BJ (cell line): Measurements from ENCODE around the gene RAB7B. TPM values are rescaled to one million over a fixed set of nuclear protein-coding genes. Genes with fewer than 3 reads are reported as not detected.

Source experiments
- CTCF ChIA-PET: fragments of 350-600 bp; formaldehyde crosslinking; extraction: SDS; loops from one replicate; lab custom pipeline; 2021; ENCODE audit warnings: antibody characterized with exemption, inconsistent platforms; lab: Yijun Ruan, JAX
- POLR2A ChIA-PET: fragments of 300-600 bp; sonication (Branson Sonifier 250); formaldehyde crosslinking; extraction: SDS; loops from one replicate; lab custom pipeline; 2021; ENCODE audit warnings: antibody characterized with exemption; lab: Charles Lee
- DNase-seq: peaks from one replicate; pipeline ENCODE4 v3.0.0-alpha.2; 2011; ENCODE audit warnings: low read depth
- H3K27me3 ChIP-seq: 2 replicates; pipeline ENCODE4 v1.6.0; 2011; ENCODE audit warnings: low read length; ENCODE audit not compliant: control insufficient read depth, insufficient read depth
- H3K36me3 ChIP-seq: 2 replicates; pipeline ENCODE4 v1.5.1; 2011; ENCODE audit warnings: low read length; ENCODE audit not compliant: control insufficient read depth, insufficient read depth
- H3K4me3 ChIP-seq: 2 replicates; pipeline ENCODE4 v1.5.1; 2011; ENCODE audit warnings: low read depth, mild to moderate bottlenecking, control low read depth, low read length
- polyA plus RNA-seq: library from polyadenylated mRNA; depleted of rRNA; stranded (reverse); fragments of >200 nt; gene quantifications from 2 replicates; pipeline ENCODE4 v1.2.3, GENCODE V29; 2011
- TF ChIP-seq, protein P1 (sequence below): IDR thresholded peaks from 2 replicates; pipeline ENCODE4 v1.5.1; 2011; ENCODE audit warnings: low read depth, mild to moderate bottlenecking, control low read depth, inconsistent platforms, low read length, moderate library complexity; ENCODE audit not compliant: insufficient read depth

The RAB7B gene
- polyA plus RNA-seq, 1 experiment, result 11.3 TPM

DNA sequence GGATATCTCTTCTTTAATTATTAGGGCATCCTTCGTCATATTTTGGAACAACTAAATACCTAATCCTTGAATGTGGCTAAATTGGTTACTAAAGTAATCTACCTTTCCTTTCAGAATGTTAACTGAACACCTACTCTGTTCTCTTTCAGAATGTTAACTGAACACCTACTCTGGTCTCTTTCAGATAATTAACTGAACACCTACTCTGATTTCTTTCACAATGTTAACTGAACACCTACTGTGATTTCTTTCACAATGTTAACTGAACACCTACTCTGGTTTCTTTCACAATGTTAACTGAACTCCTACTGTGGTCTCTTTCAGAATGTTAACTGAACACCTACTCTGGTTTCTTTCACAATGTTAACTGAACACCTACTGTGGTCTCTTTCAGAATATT, 21.9 kb downstream of the RAB7B start:
- CTCF ChIA-PET, result interaction anchor here (1.0 to 12.7 kb wide), 8 partner anchors 11 to 389 kb away, joined by 3 to 514 read pairs (median 7); no protein-coding TSS in a partner anchor

DNA sequence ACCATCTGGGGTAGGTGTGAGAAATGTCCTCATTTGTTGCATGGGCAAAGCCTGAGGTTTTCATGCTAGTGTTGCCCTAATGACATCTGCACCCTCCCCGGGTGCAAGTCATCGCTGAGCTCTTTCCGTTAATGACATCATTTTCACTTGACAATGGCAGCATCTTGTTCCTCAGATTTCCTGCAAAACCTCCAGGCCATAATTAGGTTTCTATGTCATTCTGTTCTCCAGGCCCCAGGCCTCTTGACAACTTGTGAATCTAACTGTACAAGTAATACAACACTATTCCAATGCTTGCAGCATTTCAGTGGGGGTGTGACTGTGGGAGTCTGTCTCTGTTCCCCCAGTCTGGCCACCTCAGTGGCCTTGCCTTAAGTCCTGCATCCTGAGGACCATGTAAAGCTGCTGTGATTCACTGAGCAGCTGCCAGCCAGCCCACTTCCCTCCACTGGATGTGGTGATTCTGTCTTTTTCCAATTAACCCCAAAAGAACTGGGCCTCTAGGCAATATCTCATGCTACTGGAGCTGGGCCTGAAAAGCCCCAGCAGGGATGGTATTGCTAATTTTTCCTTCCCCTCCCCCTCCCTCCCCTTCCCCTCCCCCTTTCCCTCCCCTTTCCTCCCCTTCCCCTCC, 22.8 kb downstream of the RAB7B start:
- H3K27me3 ChIP-seq, result no peaks in the 10 kb centered on the region
- H3K36me3 ChIP-seq, result no peaks in the 10 kb centered on the region
- TF ChIP-seq, protein P1, sequence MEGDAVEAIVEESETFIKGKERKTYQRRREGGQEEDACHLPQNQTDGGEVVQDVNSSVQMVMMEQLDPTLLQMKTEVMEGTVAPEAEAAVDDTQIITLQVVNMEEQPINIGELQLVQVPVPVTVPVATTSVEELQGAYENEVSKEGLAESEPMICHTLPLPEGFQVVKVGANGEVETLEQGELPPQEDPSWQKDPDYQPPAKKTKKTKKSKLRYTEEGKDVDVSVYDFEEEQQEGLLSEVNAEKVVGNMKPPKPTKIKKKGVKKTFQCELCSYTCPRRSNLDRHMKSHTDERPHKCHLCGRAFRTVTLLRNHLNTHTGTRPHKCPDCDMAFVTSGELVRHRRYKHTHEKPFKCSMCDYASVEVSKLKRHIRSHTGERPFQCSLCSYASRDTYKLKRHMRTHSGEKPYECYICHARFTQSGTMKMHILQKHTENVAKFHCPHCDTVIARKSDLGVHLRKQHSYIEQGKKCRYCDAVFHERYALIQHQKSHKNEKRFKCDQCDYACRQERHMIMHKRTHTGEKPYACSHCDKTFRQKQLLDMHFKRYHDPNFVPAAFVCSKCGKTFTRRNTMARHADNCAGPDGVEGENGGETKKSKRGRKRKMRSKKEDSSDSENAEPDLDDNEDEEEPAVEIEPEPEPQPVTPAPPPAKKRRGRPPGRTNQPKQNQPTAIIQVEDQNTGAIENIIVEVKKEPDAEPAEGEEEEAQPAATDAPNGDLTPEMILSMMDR, result no peak
- DNase-seq, result no peak
- ChIA-PET CTCF (interaction anchor here (0.7 to 12.7 kb wide), 7 partner anchors 26 to 389 kb away, joined by 3 to 514 read pairs (median 4); no protein-coding TSS in a partner anchor), POLR2A (no interaction called here)
- no peak overlapping the region for H3K4me3 ChIP-seq

More for the DNA sequence above, 21.9 kb downstream of the RAB7B start:
- H3K4me3 ChIP-seq, result no peak overlapping the region
- no peaks in the 10 kb centered on the region for H3K27me3 ChIP-seq
- POLR2A ChIA-PET, result no interaction called here
- no peaks in the 10 kb centered on the region for H3K36me3 ChIP-seq
- DNase-seq, result no peak
- TF ChIP-seq, protein P1, result no peak

DNA sequence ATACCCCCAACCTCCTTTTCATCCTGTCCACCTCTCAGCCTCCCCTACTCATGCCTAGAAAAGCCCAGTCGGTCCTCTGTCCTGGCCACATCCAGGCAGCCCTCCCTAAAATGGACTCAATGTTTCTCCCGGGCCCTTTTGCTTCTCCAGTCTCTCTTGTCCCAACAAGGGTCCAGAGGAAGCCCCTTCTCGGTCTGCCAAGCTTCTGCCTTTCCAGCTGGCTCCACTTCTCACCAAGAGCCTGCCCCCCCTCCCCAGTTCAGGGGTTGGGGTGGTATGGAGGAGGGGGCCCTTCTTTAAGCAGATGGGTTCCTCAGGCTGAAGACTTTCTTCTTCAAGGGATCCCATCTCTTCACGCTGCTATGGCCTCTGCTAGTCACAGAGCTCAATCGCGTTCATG, 23.9 kb downstream of the RAB7B start:
- DNase-seq, result no peak
- ChIA-PET CTCF (interaction anchor here (0.8 to 12.7 kb wide), 8 partner anchors 16 to 450 kb away, joined by 3 to 514 read pairs (median 87); no protein-coding TSS in a partner anchor), POLR2A (no interaction called here)
- H3K4me3 ChIP-seq, result no peak overlapping the region
- TF ChIP-seq, protein P1, result no peak
- H3K27me3 ChIP-seq, result no peaks in the 10 kb centered on the region
- no peaks in the 10 kb centered on the region for H3K36me3 ChIP-seq

DNA sequence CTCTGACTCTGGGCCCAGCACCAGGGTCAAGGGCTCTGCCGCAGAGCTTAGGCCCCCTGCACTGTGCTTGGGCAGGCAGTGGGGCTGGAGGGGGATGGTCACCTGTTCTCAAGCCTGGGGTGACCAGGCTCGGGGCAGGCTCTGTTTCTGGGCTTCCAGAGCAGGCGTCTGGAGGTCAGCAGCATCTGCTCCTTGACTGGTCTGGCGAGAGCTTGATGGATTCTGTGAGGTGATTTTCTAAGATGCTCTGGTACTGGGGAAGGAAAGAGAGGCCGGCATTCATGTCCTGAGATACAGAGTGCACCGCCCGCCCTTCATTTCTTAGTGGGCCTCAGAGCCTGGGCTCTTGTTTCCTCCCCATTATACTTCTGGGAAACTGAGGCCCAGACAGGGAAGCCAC, 24.5 kb downstream of the RAB7B start:
- POLR2A ChIA-PET, result no interaction called here
- TF ChIP-seq, protein P1, result no peak
- no peaks in the 10 kb centered on the region for H3K27me3 ChIP-seq
- no peak overlapping the region for H3K4me3 ChIP-seq
- no peaks in the 10 kb centered on the region for H3K36me3 ChIP-seq
- CTCF ChIA-PET, result interaction anchor here (1.1 to 12.7 kb wide), 13 partner anchors 8 to 450 kb away, joined by 3 to 514 read pairs (median 39); no protein-coding TSS in a partner anchor
- DNase-seq, result no peak

DNA sequence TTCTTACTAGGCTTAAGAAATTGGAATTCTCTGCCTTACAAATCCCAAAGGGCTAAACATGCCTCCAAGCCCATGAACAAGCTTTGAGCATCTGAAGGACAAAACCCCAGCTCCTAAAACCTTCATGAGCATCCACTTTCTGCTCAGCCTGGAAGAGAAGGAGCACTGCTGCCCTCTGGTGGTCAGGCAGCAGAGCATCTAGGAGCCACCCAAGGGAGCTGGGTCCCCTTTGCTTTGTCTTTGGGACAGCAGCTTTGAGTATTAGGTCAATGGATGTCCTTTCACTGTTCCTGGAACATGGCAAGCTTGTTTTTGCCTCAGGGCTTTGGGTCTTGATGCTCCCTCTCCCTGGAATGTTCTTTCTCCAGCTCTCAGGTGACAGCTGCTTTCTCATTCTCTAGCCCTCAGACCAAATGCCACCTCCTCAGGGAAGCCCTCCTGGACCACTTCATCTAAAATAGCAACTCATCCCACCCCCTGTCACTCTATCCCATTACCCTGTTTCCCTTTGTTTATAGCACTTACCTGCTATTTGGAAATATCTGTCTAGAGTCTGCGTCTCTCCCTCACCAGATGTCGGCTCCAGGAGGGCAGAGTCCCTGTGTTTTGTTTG, 25.7 kb downstream of the RAB7B start:
- POLR2A ChIA-PET, result interaction anchor here (0.5 to 1.0 kb wide), 3 partner anchors 58 to 129 kb away, joined by 3 to 6 read pairs (median 3); no protein-coding TSS in a partner anchor
- CTCF ChIA-PET, result interaction anchor here (0.6 to 12.7 kb wide), 57 partner anchors 9 to 389 kb away, joined by 3 to 514 read pairs (median 5); partner anchors contain the start of genes RAB29, RAB7B and SLC26A9
- DNase-seq, result no peak
- TF ChIP-seq, protein P1, result peak; percentile 96
- H3K27me3 ChIP-seq, result no peaks in the 10 kb centered on the region
- H3K36me3 ChIP-seq, result no peaks in the 10 kb centered on the region
- no peak overlapping the region for H3K4me3 ChIP-seq
